ENCODE data around the gene IRX4. TPM values are rescaled to one million over a fixed set of nuclear protein-coding genes. Genes with fewer than 3 reads are reported as not detected.
"Not testable (repeated sequence)": the region's sequence is repeated elsewhere in the genome, so short reads cannot be mapped to it uniquely, and the experiment has no call there.

The IRX4 gene
- total RNA-seq, 2 donors from 2014 or later, result 0.22 TPM; not detected in 1

DNA sequence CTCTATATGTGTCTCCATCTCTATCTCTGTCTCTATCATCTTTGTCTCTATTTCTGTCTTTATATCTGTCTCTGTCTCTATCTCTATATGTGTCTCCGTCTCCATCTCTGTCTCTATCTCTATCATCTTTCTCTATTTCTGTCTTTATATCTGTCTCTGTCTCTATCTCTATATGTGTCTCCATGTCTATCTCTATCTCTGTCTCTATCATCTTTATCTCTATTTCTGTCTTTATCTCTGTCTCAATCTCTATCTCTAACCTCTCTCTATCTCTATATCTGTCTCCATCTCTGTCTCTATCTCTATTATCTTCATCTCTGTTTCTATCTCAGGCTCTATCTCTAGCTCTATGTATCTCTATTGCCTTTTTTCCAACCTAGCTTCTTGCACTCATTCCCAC is 37.0 kb downstream of the IRX4 start:
- Histone ChIP-seq H3K4me3 (ENCODE audit: low read length) (no peak overlapping the region), H3K4me1 (ENCODE audit: control insufficient read depth, insufficient read depth, low read length) (peaks cover 5% of the 10 kb centered on the region), H3K9ac (ENCODE audit: extremely low read depth, low read length, poor library complexity, severe bottlenecking) (no peak overlapping the region), H3K27ac (ENCODE audit: low read depth, low read length) (no peak overlapping the region), H3K36me3 (ENCODE audit: control insufficient read depth, insufficient read depth, low read length) (no peaks in the 10 kb centered on the region), H3K27me3 (ENCODE audit: control insufficient read depth, insufficient read depth, low read length, poor library complexity, severe bottlenecking) (peaks cover 52% of the 10 kb centered on the region), H3K9me3 (ENCODE audit: control insufficient read depth, low read length) (peaks cover 5% of the 10 kb centered on the region)
- Mint-ChIP-seq H3K4me3 (no peak overlapping the region), H3K27me3 (ENCODE audit: insufficient read depth) (peaks cover 48% of the 10 kb centered on the region), H3K9me3 (no peaks in the 10 kb centered on the region), H3K4me1 (peaks cover 8% of the 10 kb centered on the region), H3K36me3 (ENCODE audit: low read depth) (no peaks in the 10 kb centered on the region), H3K27ac (no peak overlapping the region)
- no peak for DNase-seq
- TF ChIP-seq, protein P1, sequence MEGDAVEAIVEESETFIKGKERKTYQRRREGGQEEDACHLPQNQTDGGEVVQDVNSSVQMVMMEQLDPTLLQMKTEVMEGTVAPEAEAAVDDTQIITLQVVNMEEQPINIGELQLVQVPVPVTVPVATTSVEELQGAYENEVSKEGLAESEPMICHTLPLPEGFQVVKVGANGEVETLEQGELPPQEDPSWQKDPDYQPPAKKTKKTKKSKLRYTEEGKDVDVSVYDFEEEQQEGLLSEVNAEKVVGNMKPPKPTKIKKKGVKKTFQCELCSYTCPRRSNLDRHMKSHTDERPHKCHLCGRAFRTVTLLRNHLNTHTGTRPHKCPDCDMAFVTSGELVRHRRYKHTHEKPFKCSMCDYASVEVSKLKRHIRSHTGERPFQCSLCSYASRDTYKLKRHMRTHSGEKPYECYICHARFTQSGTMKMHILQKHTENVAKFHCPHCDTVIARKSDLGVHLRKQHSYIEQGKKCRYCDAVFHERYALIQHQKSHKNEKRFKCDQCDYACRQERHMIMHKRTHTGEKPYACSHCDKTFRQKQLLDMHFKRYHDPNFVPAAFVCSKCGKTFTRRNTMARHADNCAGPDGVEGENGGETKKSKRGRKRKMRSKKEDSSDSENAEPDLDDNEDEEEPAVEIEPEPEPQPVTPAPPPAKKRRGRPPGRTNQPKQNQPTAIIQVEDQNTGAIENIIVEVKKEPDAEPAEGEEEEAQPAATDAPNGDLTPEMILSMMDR (conservative IDR thresholded peaks at IDR 0.05), result no peak
- 94 to 100% methylated on average over 1 of the region's 1 CpG for WGBS, 2 experiments (ENCODE audit: insufficient coverage in 1 of 2, insufficient read length in 1 of 2)

DNA sequence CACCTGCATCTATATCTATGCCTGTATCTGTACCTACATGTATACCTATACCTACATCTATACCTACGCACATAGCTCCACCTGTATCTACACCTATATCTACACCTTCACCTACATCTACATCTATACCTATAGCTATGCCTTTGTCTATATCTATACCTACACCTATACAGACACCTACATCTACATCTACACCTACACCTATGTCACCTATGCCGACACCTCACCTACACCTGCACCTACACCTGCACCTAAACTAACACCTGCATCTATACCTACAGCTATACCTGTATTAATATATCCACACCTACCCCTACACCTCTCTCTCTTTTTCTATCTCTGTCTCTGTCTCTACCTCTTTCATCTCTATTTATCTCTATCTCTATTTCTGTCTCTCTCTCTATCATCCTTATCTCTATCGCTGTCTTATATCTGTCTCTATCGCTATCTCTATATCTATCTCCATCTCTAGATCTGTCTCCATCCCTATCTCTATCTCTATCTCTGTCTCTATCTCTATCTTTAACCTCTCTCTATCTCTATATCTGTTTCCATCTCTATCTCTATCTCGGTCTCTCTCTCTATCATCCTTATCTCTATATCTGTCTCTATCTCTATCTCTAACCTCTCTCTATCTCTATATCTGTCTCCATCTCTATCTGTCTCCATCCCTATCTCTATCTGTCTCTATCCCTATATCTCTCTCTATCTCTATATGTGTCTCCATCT is 37.9 kb downstream of the IRX4 start:
- Histone ChIP-seq H3K9ac (ENCODE audit: extremely low read depth, low read length, poor library complexity, severe bottlenecking) (no peak overlapping the region), H3K27ac (ENCODE audit: low read depth, low read length) (no peak overlapping the region), H3K27me3 (ENCODE audit: control insufficient read depth, insufficient read depth, low read length, poor library complexity, severe bottlenecking) (peaks cover 44% of the 10 kb centered on the region), H3K36me3 (ENCODE audit: control insufficient read depth, insufficient read depth, low read length) (no peaks in the 10 kb centered on the region), H3K4me3 (ENCODE audit: low read length) (no peak overlapping the region), H3K9me3 (ENCODE audit: control insufficient read depth, low read length) (peaks cover 5% of the 10 kb centered on the region), H3K4me1 (ENCODE audit: control insufficient read depth, insufficient read depth, low read length) (peaks cover 8% of the 10 kb centered on the region)
- Mint-ChIP-seq H3K4me1 (peaks cover 12% of the 10 kb centered on the region), H3K27ac (no peak overlapping the region), H3K4me3 (no peak overlapping the region), H3K9me3 (no peaks in the 10 kb centered on the region), H3K27me3 (ENCODE audit: insufficient read depth) (peaks cover 40% of the 10 kb centered on the region), H3K36me3 (ENCODE audit: low read depth) (no peaks in the 10 kb centered on the region)
- TF ChIP-seq, protein P1 (conservative IDR thresholded peaks at IDR 0.05), result no peak
- 95 to 97% methylated on average over 4 to 5 of the region's 5 CpGs for WGBS, 2 experiments (ENCODE audit: insufficient coverage in 1 of 2, insufficient read length in 1 of 2)
- no peak for DNase-seq

DNA sequence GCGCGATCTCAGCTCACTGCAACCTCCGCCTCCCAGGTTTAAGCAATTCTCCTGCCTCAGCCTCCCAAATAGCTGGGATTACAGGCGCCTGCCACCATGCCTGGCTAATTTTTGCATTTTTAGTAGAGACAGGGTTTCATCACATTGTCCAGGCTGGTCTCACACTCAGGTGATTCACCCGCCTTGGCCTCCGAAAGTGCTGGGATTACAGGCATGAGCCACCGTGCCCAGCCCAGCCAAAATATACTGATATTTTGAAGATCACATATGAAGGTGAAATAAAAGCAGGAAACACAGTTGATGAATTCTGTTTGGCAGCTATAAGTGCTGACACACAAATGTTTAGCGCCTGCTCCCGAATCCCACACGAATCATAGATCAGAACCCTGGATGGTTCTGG is 39.0 kb downstream of the IRX4 start:
- not testable (repeated sequence) for H3K9ac ChIP-seq (ENCODE audit: extremely low read depth, low read length, poor library complexity, severe bottlenecking); H3K9me3 ChIP-seq (ENCODE audit: control insufficient read depth, low read length); H3K9me3 Mint-ChIP-seq; H3K4me3 ChIP-seq (ENCODE audit: low read length); H3K36me3 Mint-ChIP-seq (ENCODE audit: low read depth); H3K36me3 ChIP-seq (ENCODE audit: control insufficient read depth, insufficient read depth, low read length); H3K27ac ChIP-seq (ENCODE audit: low read depth, low read length); H3K27ac Mint-ChIP-seq; H3K4me3 Mint-ChIP-seq; H3K4me1 ChIP-seq (ENCODE audit: control insufficient read depth, insufficient read depth, low read length); DNase-seq
- H3K4me1 Mint-ChIP-seq, result peaks cover 12% of the 10 kb centered on the region
- H3K27me3 ChIP-seq (ENCODE audit: control insufficient read depth, insufficient read depth, low read length, poor library complexity, severe bottlenecking), result peaks cover 33% of the 10 kb centered on the region
- H3K27me3 Mint-ChIP-seq (ENCODE audit: insufficient read depth), result peaks cover 32% of the 10 kb centered on the region
- WGBS, 2 experiments (ENCODE audit: insufficient coverage in 1 of 2, insufficient read length in 1 of 2), result 75 to 83% methylated on average over 8 to 10 of the region's 10 CpGs

Measured in endodermal cell (in vitro differentiated cells).